Measurements from ENCODE around the gene GCSAML. TPM values are rescaled to one million over a fixed set of nuclear protein-coding genes. Genes with fewer than 3 reads are reported as not detected.

The GCSAML gene
- total and polyA plus RNA-seq, 9 of the 15 experiments (the other 6 are each of a cell fraction or from before 2014, with no cell fraction given): 0.01 TPM; not detected in 8

GRCh38 chr1:247517795-247518612, 30.9 kb upstream of the GCSAML start (continued):
- TF ChIP-seq ZNF316 (IDR thresholded peaks at IDR 0.05) (no peak), PHF21A (IDR thresholded peaks at IDR 0.05; ENCODE audit: borderline replicate concordance, low read depth) (no peak), ZFP30 (CRISPR knock-in tag; IDR thresholded peaks at IDR 0.05; ENCODE audit: borderline replicate concordance) (no peak), ATF1 (CRISPR knock-in tag; IDR thresholded peaks at IDR 0.05) (no peak), ATF1 (tag; IDR thresholded peaks at IDR 0.05) (no peak; the same call in 1 of the 2 replicates), PRDM10 (IDR thresholded peaks at IDR 0.05; ENCODE audit: partially characterized antibody) (no peak), NRF1 (conservative IDR thresholded peaks at IDR 0.05 in 1 of 2, IDR thresholded peaks at IDR 0.05 in 1 of 2) (peak; percentile 70 to 79), ZBTB8A (IDR thresholded peaks at IDR 0.05; ENCODE audit: partially characterized antibody) (no peak), HEY1 (CRISPR knock-in tag; IDR thresholded peaks at IDR 0.05; ENCODE audit: borderline replicate concordance) (no peak), BMI1 (IDR thresholded peaks at IDR 0.05; ENCODE audit: low read length) (no peak), NR4A1 (CRISPR knock-in tag; IDR thresholded peaks at IDR 0.05) (no peak), NR4A1 (tag; IDR thresholded peaks at IDR 0.05) (no peak), STAT6 (CRISPR knock-in tag; IDR thresholded peaks at IDR 0.05) (no peak), JUNB (CRISPR knock-in tag; conservative IDR thresholded peaks at IDR 0.05) (no peak), TCFL5 (CRISPR knock-in tag; conservative IDR thresholded peaks at IDR 0.05) (no peak), JUND (IDR thresholded peaks at IDR 0.05; ENCODE audit: borderline replicate concordance, low read depth, low read length) (no peak), JUND (tag; IDR thresholded peaks at IDR 0.05; ENCODE audit: borderline replicate concordance, low read depth, low read length) (no peak), CBX5 (IDR thresholded peaks at IDR 0.05; ENCODE audit: borderline replicate concordance, low read depth) (no peak), LEF1 (IDR thresholded peaks at IDR 0.05) (no peak), GATAD2A (IDR thresholded peaks at IDR 0.05) (no peak), DDX20 (tag; IDR thresholded peaks at IDR 0.05; ENCODE audit: low read depth) (no peak), CREB1 (IDR thresholded peaks at IDR 0.05) (0 out of 2 replicates have a peak, but pooled peaks have one; percentile 12), CREB1 (CRISPR knock-in tag; IDR thresholded peaks at IDR 0.05) (no peak), ZNF24 (IDR thresholded peaks at IDR 0.05) (no peak), SRSF7 (optimal IDR thresholded peaks at IDR 0.05; ENCODE audit: low read depth, low read length) (no peak), RBFOX2 (IDR thresholded peaks at IDR 0.05; ENCODE audit: low read depth, low read length) (peak; percentile 41), RNF2 (IDR thresholded peaks at IDR 0.05) (peak; percentile 21; the same call in 1 of the 2 replicates)
